Liver (tissue), 9 donors: ENCODE results near the gene GUCY1B1. TPM values are rescaled to one million over a fixed set of nuclear protein-coding genes. Genes with fewer than 3 reads are reported as not detected.

Experiments used
- DNase-seq: peaks from one replicate; pipeline ENCODE4 v3.0.0-alpha.2; 2017; ENCODE audit warnings: low spot score
- H3K27ac ChIP-seq, 2 donors: one replicate each; pipeline ENCODE4 v1.7.0; 2013; ENCODE audit warnings: inconsistent platforms in 2 of 2, low read length in 2 of 2, control low read depth in 1 of 2, low read depth in 1 of 2, mild to moderate bottlenecking in 1 of 2
- H3K27me3 ChIP-seq, 4 donors: one replicate each; pipeline versions ENCODE4 v1.6.1 to v1.7.0; 2013; ENCODE audit warnings: low read length in 3 of 4, inconsistent platforms in 1 of 4, mild to moderate bottlenecking in 1 of 4, moderate library complexity in 1 of 4; ENCODE audit not compliant: control insufficient read depth in 4 of 4, insufficient read depth in 4 of 4
- H3K36me3 ChIP-seq, 4 donors: one replicate each; pipeline versions ENCODE4 v1.6.1 to v1.7.0; 2013; ENCODE audit warnings: low read length in 3 of 4, mild to moderate bottlenecking in 3 of 4, low read depth in 1 of 4, moderate library complexity in 1 of 4; ENCODE audit not compliant: control insufficient read depth in 4 of 4, insufficient read depth in 3 of 4
- H3K4me1 ChIP-seq, 4 donors: one replicate each; pipeline versions ENCODE4 v1.6.1 to v1.7.0; 2013; ENCODE audit warnings: low read length in 3 of 4, mild to moderate bottlenecking in 3 of 4, moderate library complexity in 1 of 4; ENCODE audit not compliant: control insufficient read depth in 4 of 4, insufficient read depth in 4 of 4
- H3K4me3 ChIP-seq, 3 donors: one replicate each; pipeline versions ENCODE4 v1.6.1 to v1.7.0; 2013; ENCODE audit warnings: low read length in 3 of 3, control low read depth in 1 of 3, low read depth in 1 of 3, mild to moderate bottlenecking in 1 of 3
- H3K9ac ChIP-seq, 2 donors: one replicate each; pipeline ENCODE4 v1.7.0; 2013; ENCODE audit warnings: low read length in 2 of 2, mild to moderate bottlenecking in 2 of 2, moderate library complexity in 2 of 2, control low read depth in 1 of 2, low read depth in 1 of 2
- H3K9me3 ChIP-seq, 4 donors: one replicate each; pipeline versions ENCODE4 v1.6.1 to v1.7.0; 2013; ENCODE audit warnings: low read length in 3 of 4; ENCODE audit not compliant: control insufficient read depth in 4 of 4
- ATF3 ChIP-seq: IDR thresholded peaks from 2 replicates; pipeline ENCODE4 v1.6.1; 2016; ENCODE audit warnings: antibody characterized with exemption
- CTCF ChIP-seq: fragments of 150-350 bp; IDR thresholded peaks from 2 replicates; pipeline ENCODE4 v1.5.1; 2017; ENCODE audit warnings: improper control_type of control experiment, low read depth, low read length; ENCODE audit not compliant: missing input control
- EGR1 ChIP-seq, 2 donors: IDR thresholded peaks; 2 replicates each; pipeline ENCODE4 v1.6.1; 2016 to 2018; ENCODE audit warnings: antibody characterized with exemption in 2 of 2, low read depth in 2 of 2
- FOXA1 ChIP-seq: IDR thresholded peaks from 2 replicates; pipeline ENCODE4 v1.6.1; 2016; ENCODE audit warnings: antibody characterized with exemption
- FOXA2 ChIP-seq: IDR thresholded peaks from 2 replicates; pipeline ENCODE4 v1.6.1; 2016; ENCODE audit warnings: antibody characterized with exemption
- GABPA ChIP-seq, 2 donors: IDR thresholded peaks in 1 of 2; conservative IDR thresholded peaks in 1 of 2; 2 replicates each; pipeline ENCODE4 v1.6.1; 2016; ENCODE audit warnings: antibody characterized with exemption in 2 of 2, mild to moderate bottlenecking in 1 of 2, moderate library complexity in 1 of 2
- HNF4A ChIP-seq, 2 donors: conservative IDR thresholded peaks; 2 replicates each; pipeline ENCODE4 v1.6.1; 2016; ENCODE audit warnings: antibody characterized with exemption in 2 of 2, mild to moderate bottlenecking in 2 of 2
- HNF4G ChIP-seq: IDR thresholded peaks from 2 replicates; pipeline ENCODE4 v1.6.1; 2016; ENCODE audit warnings: antibody characterized with exemption
- JUND ChIP-seq, 2 donors: IDR thresholded peaks; 2 replicates each; pipeline ENCODE4 v1.6.1; 2016; ENCODE audit warnings: antibody characterized with exemption in 2 of 2
- RAD21 ChIP-seq, 2 donors: IDR thresholded peaks; 2 replicates each; pipeline ENCODE4 v1.6.1; 2016; ENCODE audit warnings: antibody characterized with exemption in 2 of 2, mild to moderate bottlenecking in 2 of 2
- RXRA ChIP-seq, 2 donors: IDR thresholded peaks; 2 replicates each; pipeline ENCODE4 v1.6.1; 2017 to 2018; ENCODE audit warnings: antibody characterized with exemption in 2 of 2, mild to moderate bottlenecking in 1 of 2
- SP1 ChIP-seq: IDR thresholded peaks from 2 replicates; pipeline ENCODE4 v1.6.1; 2018; ENCODE audit warnings: antibody characterized with exemption, mild to moderate bottlenecking
- TAF1 ChIP-seq: conservative IDR thresholded peaks from 2 replicates; pipeline ENCODE4 v1.6.1; 2016; ENCODE audit warnings: antibody characterized with exemption, mild to moderate bottlenecking
- YY1 ChIP-seq: IDR thresholded peaks from 2 replicates; pipeline ENCODE4 v1.6.1; 2016; ENCODE audit warnings: antibody characterized with exemption, mild to moderate bottlenecking
- WGBS: extraction: QIAGEN DNeasy Blood & Tissue Kit; methylation state at CpG from one replicate; pipeline ENCODE4 v1.1.7; 2013; 5-methylcytosine and 5-hydroxymethylcytosine counted together
- polyA plus RNA-seq, 2 donors: library from polyadenylated mRNA; stranded (reverse) in 1 of 2; unstranded in 1 of 2; fragments of 200-250 nt in 1 of 2; fragments of >200 nt in 1 of 2; fragmentation: Nextera tagmentation in 1 of 2; extraction: Ambion mirVana in 1 of 2; gene quantifications; one replicate each; pipeline versions ENCODE4 v1.2.1 to v1.2.3, GENCODE V29; 2013 to 2015
- total RNA-seq, 2 donors: library from RNA; depleted of rRNA; stranded (reverse); fragments of >200 nt; gene quantifications; one replicate each; pipeline ENCODE4 v1.2.3, GENCODE V29; 2014
- TF ChIP-seq, protein P1 (sequence below): IDR thresholded peaks from 2 replicates; pipeline ENCODE4 v1.6.1; 2016; ENCODE audit warnings: antibody characterized with exemption, mild to moderate bottlenecking
- TF ChIP-seq, protein P2 (sequence below): IDR thresholded peaks from 2 replicates; pipeline ENCODE4 v1.6.1; 2016; ENCODE audit warnings: antibody characterized with exemption
- TF ChIP-seq, protein P3 (sequence below): IDR thresholded peaks from 2 replicates; pipeline ENCODE4 v1.6.1; 2016; ENCODE audit warnings: antibody characterized with exemption
- donor health status: healthy.
- donor health status: healthy.
- donor health status: healthy.
- donor health status: healthy.
- donor health status: healthy.

The GUCY1B1 gene
- total and polyA plus RNA-seq, 4 donors, result 2.6 to 6.7 (median 3.8) TPM

DNA sequence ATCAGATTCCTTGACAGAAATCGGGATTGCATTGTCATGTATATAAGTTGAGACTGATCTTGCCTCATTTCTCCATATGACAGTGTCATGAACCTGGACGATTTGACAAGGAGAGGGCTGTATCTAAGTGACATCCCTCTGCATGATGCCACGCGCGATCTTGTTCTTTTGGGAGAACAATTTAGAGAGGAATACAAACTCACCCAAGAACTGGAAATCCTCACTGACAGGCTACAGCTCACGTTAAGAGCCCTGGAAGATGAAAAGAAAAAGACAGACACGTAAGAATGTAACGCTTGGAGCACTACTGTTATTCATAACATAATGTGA lies 40.9 kb downstream of the GUCY1B1 start:
- Histone ChIP-seq H3K27ac (peak overlapping the region in 1 of 2 donors; percentile 22), H3K4me3 (no peak overlapping the region), H3K4me1 (peaks cover 0 to 7% (median 3%) of the 10 kb centered on the region in 4 donors), H3K9ac (no peak overlapping the region), H3K27me3 (no peaks in the 10 kb centered on the region), H3K9me3 (no peaks in the 10 kb centered on the region), H3K36me3 (no peaks in the 10 kb centered on the region)
- 89% methylated on average over 8 of the region's 8 CpGs for WGBS
- DNase-seq, result no peak
- TF ChIP-seq, protein P1, sequence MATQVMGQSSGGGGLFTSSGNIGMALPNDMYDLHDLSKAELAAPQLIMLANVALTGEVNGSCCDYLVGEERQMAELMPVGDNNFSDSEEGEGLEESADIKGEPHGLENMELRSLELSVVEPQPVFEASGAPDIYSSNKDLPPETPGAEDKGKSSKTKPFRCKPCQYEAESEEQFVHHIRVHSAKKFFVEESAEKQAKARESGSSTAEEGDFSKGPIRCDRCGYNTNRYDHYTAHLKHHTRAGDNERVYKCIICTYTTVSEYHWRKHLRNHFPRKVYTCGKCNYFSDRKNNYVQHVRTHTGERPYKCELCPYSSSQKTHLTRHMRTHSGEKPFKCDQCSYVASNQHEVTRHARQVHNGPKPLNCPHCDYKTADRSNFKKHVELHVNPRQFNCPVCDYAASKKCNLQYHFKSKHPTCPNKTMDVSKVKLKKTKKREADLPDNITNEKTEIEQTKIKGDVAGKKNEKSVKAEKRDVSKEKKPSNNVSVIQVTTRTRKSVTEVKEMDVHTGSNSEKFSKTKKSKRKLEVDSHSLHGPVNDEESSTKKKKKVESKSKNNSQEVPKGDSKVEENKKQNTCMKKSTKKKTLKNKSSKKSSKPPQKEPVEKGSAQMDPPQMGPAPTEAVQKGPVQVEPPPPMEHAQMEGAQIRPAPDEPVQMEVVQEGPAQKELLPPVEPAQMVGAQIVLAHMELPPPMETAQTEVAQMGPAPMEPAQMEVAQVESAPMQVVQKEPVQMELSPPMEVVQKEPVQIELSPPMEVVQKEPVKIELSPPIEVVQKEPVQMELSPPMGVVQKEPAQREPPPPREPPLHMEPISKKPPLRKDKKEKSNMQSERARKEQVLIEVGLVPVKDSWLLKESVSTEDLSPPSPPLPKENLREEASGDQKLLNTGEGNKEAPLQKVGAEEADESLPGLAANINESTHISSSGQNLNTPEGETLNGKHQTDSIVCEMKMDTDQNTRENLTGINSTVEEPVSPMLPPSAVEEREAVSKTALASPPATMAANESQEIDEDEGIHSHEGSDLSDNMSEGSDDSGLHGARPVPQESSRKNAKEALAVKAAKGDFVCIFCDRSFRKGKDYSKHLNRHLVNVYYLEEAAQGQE, result no peak
- TF ChIP-seq HNF4A (conservative IDR thresholded peaks at IDR 0.05) (no peak), RAD21 (IDR thresholded peaks at IDR 0.05) (no peak), HNF4G (no peak), ATF3 (no peak), FOXA1 (no peak), TAF1 (no peak), RXRA (IDR thresholded peaks at IDR 0.05) (no peak), SP1 (no peak), FOXA2 (no peak), JUND (IDR thresholded peaks at IDR 0.05) (no peak), YY1 (no peak), CTCF (no peak), GABPA (IDR thresholded peaks at IDR 0.05 in 1 of 2, conservative IDR thresholded peaks at IDR 0.05 in 1 of 2) (no peak), EGR1 (IDR thresholded peaks at IDR 0.05; ENCODE audit: low read depth in 2 of 2) (no peak)
- TF ChIP-seq, protein P2, sequence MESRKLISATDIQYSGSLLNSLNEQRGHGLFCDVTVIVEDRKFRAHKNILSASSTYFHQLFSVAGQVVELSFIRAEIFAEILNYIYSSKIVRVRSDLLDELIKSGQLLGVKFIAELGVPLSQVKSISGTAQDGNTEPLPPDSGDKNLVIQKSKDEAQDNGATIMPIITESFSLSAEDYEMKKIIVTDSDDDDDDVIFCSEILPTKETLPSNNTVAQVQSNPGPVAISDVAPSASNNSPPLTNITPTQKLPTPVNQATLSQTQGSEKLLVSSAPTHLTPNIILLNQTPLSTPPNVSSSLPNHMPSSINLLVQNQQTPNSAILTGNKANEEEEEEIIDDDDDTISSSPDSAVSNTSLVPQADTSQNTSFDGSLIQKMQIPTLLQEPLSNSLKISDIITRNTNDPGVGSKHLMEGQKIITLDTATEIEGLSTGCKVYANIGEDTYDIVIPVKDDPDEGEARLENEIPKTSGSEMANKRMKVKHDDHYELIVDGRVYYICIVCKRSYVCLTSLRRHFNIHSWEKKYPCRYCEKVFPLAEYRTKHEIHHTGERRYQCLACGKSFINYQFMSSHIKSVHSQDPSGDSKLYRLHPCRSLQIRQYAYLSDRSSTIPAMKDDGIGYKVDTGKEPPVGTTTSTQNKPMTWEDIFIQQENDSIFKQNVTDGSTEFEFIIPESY, result no peak
- TF ChIP-seq, protein P3, sequence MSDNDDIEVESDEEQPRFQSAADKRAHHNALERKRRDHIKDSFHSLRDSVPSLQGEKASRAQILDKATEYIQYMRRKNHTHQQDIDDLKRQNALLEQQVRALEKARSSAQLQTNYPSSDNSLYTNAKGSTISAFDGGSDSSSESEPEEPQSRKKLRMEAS, result no peak
